HEK293T (cell line): ENCODE results near the gene WDR47.
"Not testable (repeated sequence)": the region's sequence is repeated elsewhere in the genome, so short reads cannot be mapped to it uniquely, and the experiment has no call there.

ENCODE experiments used
- CTCF ChIA-PET: fragments of 350-600 bp; formaldehyde crosslinking; extraction: SDS; loops from one replicate; lab custom pipeline; 2021; ENCODE audit warnings: antibody characterized with exemption, inconsistent platforms; lab: Yijun Ruan, JAX
- POLR2A ChIA-PET: fragments of 350-600 bp; formaldehyde crosslinking; extraction: SDS; loops from one replicate; lab custom pipeline; 2020; ENCODE audit warnings: antibody characterized with exemption, inconsistent platforms; lab: Yijun Ruan, JAX
- DNase-seq: peaks from one replicate; pipeline ENCODE4 v3.0.0; 2012; ENCODE audit warnings: mixed read lengths; ENCODE audit errors: extremely low spot score
- ARNT ChIP-seq: fragments of 450-650 bp; IDR thresholded peaks from 2 replicates; pipeline ENCODE4 v1.6.1; 2017; ENCODE audit warnings: mild to moderate bottlenecking
- BHLHE40 ChIP-seq: fragments of 450-650 bp; IDR thresholded peaks from 2 replicates; pipeline ENCODE4 v1.6.1; 2016; ENCODE audit warnings: mild to moderate bottlenecking, moderate library complexity, borderline replicate concordance
- CTBP1 ChIP-seq: fragments of 450-650 bp; IDR thresholded peaks from 2 replicates; pipeline ENCODE4 v1.6.1; 2016; ENCODE audit warnings: borderline replicate concordance
- ELF4 ChIP-seq: fragments of 450-650 bp; IDR thresholded peaks from 2 replicates; pipeline ENCODE4 v1.6.1; 2017; ENCODE audit warnings: antibody characterized with exemption
- FOXA1 ChIP-seq: fragments of 450-650 bp; IDR thresholded peaks from 2 replicates; pipeline ENCODE4 v1.6.1; 2016; ENCODE audit warnings: mild to moderate bottlenecking
- FOXK2 ChIP-seq: fragments of 450-650 bp; IDR thresholded peaks from 2 replicates; pipeline ENCODE4 v1.6.1; 2016; ENCODE audit warnings: mild to moderate bottlenecking
- FOXM1 ChIP-seq: fragments of 450-650 bp; IDR thresholded peaks from 2 replicates; pipeline ENCODE4 v1.6.1; 2017; ENCODE audit warnings: mild to moderate bottlenecking, borderline replicate concordance
- HDGF ChIP-seq: fragments of 450-650 bp; IDR thresholded peaks from 2 replicates; pipeline ENCODE4 v1.6.1; 2017; ENCODE audit warnings: antibody characterized with exemption, borderline replicate concordance
- L3MBTL2 ChIP-seq: fragments of 450-650 bp; conservative IDR thresholded peaks from 2 replicates; pipeline ENCODE4 v1.6.1; 2016; ENCODE audit warnings: mild to moderate bottlenecking
- LEF1 ChIP-seq: fragments of 450-650 bp; IDR thresholded peaks from 2 replicates; pipeline ENCODE4 v1.6.1; 2017; ENCODE audit warnings: mild to moderate bottlenecking, borderline replicate concordance
- NFRKB ChIP-seq: fragments of 450-650 bp; IDR thresholded peaks from 2 replicates; pipeline ENCODE4 v1.6.1; 2016; ENCODE audit warnings: mild to moderate bottlenecking, moderate library complexity
- PKNOX1 ChIP-seq: fragments of 450-650 bp; IDR thresholded peaks from 2 replicates; pipeline ENCODE4 v1.6.1; 2016
- SP1 ChIP-seq: fragments of 450-650 bp; IDR thresholded peaks from 2 replicates; pipeline ENCODE4 v1.6.1; 2017
- SUZ12 ChIP-seq: fragments of 450-650 bp; IDR thresholded peaks from 2 replicates; pipeline ENCODE4 v1.6.1; 2016; ENCODE audit warnings: mild to moderate bottlenecking
- TARDBP ChIP-seq: fragments of 450-650 bp; IDR thresholded peaks from 2 replicates; pipeline ENCODE4 v1.6.1; 2016
- ZNF384 ChIP-seq: fragments of 450-650 bp; IDR thresholded peaks from 2 replicates; pipeline ENCODE4 v1.6.1; 2016

The WDR47 gene

GRCh38 chr1:109020693-109021257 is 21.1 kb downstream of the WDR47 start:
- no peak for DNase-seq
- POLR2A ChIA-PET: interaction anchor here (1.6 kb wide), 1 partner anchor 79 kb away, joined by 5 read pairs; no protein-coding TSS in a partner anchor
- CTCF ChIA-PET: interaction anchor here (0.6 kb wide), 1 partner anchor 24 kb away, joined by 3 read pairs; no protein-coding TSS in a partner anchor
- TF ChIP-seq ZNF384: no peak
- TF ChIP-seq NFRKB: no peak
- TF ChIP-seq HDGF: no peak
- TF ChIP-seq PKNOX1: no peak
- no peak for TF ChIP-seq CTBP1
- no peak for TF ChIP-seq BHLHE40
- TF ChIP-seq L3MBTL2: no peak
- TF ChIP-seq SP1: no peak
- TF ChIP-seq TARDBP: no peak
- TF ChIP-seq LEF1: no peak
- TF ChIP-seq FOXA1: no peak
- no peak for TF ChIP-seq FOXK2
- no peak for TF ChIP-seq FOXM1
- TF ChIP-seq SUZ12: no peak

GRCh38 chr1:109017719-109018118 is 24.2 kb downstream of the WDR47 start:
- DNase-seq, POLR2A ChIA-PET, CTCF ChIA-PET: not testable (repeated sequence)

- TF ChIP-seq FOXA1: no peak
- TF ChIP-seq NFRKB: no peak
- TF ChIP-seq SP1: no peak
- no peak for TF ChIP-seq CTBP1
- TF ChIP-seq ARNT: no peak
- TF ChIP-seq SUZ12: no peak
- no peak for TF ChIP-seq HDGF
- no peak for TF ChIP-seq BHLHE40
- no peak for TF ChIP-seq FOXM1
- DNase-seq: no peak
- CTCF ChIA-PET: no interaction called here
- POLR2A ChIA-PET: no interaction called here
Measured at GRCh38 chr1:109017134-109017533, 24.8 kb downstream of the WDR47 start.

DNA sequence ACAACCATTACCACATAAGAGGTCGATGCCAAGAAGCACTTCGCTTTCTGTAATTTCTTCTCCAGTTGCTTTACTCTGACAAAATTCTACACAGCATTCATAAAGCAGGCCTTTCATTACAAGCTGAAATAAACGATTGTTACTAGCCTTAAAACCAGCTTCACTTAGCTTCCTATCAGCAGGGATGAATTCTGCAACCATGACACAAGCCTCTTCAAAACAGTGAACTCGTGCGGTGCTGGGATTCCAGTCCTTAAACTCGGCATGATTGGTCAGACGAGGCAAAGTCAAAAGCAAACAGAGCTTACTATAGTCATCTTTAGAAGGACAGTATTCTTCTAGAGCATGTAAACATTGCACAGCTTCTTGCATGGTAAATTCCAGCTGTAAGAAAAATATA is 30.6 kb downstream of the WDR47 start:
- no peak for TF ChIP-seq FOXA1
- no peak for TF ChIP-seq PKNOX1
- no peak for TF ChIP-seq FOXM1
- TF ChIP-seq SUZ12: no peak
- no peak for TF ChIP-seq CTBP1
- TF ChIP-seq ELF4: no peak
- TF ChIP-seq SP1: no peak
- no peak for TF ChIP-seq TARDBP
- no peak for TF ChIP-seq HDGF
- TF ChIP-seq LEF1: no peak
- TF ChIP-seq ZNF384: no peak
- no peak for TF ChIP-seq ARNT
- TF ChIP-seq NFRKB: no peak
- no peak for TF ChIP-seq BHLHE40
- TF ChIP-seq L3MBTL2: no peak
- no peak for TF ChIP-seq FOXK2
- DNase-seq: no peak
- POLR2A ChIA-PET: interaction anchor here (0.6 kb wide), 1 partner anchor 88 kb away, joined by 3 read pairs; no protein-coding TSS in a partner anchor
- CTCF ChIA-PET: interaction anchor here (0.6 kb wide), 1 partner anchor 25 kb away, joined by 3 read pairs; no protein-coding TSS in a partner anchor

GRCh38 chr1:108996622-108997021 is 45.3 kb downstream of the WDR47 start:
- POLR2A ChIA-PET, DNase-seq: not testable (repeated sequence)
- CTCF ChIA-PET: interaction anchor here (0.5 kb wide), 1 partner anchor 16 kb away, joined by 3 read pairs; no protein-coding TSS in a partner anchor

DNA sequence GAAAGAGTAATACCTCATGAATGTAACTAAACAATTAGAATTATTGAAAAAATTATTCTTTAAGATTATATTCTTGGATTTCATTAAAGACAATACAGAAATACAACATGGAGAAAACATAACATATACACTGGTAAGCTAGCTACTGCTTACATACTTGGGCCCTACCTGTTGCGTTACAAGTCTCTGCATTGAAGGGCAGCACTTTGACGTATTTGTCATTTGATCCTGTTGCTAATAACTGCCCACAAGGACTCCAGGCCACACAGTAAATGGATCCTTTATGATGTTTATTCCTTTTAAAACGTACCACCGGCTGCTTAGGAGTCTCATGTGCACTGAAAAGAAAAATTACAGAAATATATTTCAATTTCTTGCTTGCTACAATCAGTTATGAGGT is 58.8 kb downstream of the WDR47 start:
- DNase-seq: no peak
- ChIA-PET CTCF (interaction anchor here (0.7 kb wide), 1 partner anchor 164 kb away, joined by 3 read pairs; no protein-coding TSS in a partner anchor), POLR2A (interaction anchor here (1.6 kb wide), 1 partner anchor 59 kb away, joined by 3 read pairs; the partner anchor contains the start of gene WDR47)
- TF ChIP-seq CTBP1 (no peak), ELF4 (no peak), ZNF384 (no peak), NFRKB (no peak)

GRCh38 chr1:108976658-108977057 is 65.2 kb downstream of the WDR47 start:
- DNase-seq: no peak
- TF ChIP-seq HDGF: no peak
- TF ChIP-seq PKNOX1: no peak
- TF ChIP-seq FOXK2: no peak
- TF ChIP-seq FOXM1: no peak
- no peak for TF ChIP-seq FOXA1
- TF ChIP-seq ZNF384: no peak
- TF ChIP-seq ARNT: no peak
- no peak for TF ChIP-seq SP1
- TF ChIP-seq LEF1: no peak
- TF ChIP-seq TARDBP: no peak
- TF ChIP-seq BHLHE40: no peak
- no peak for TF ChIP-seq L3MBTL2
- ChIA-PET CTCF (no interaction called here), POLR2A (no interaction called here)
